Measurements from ENCODE around the gene COBLL1.

DNA sequence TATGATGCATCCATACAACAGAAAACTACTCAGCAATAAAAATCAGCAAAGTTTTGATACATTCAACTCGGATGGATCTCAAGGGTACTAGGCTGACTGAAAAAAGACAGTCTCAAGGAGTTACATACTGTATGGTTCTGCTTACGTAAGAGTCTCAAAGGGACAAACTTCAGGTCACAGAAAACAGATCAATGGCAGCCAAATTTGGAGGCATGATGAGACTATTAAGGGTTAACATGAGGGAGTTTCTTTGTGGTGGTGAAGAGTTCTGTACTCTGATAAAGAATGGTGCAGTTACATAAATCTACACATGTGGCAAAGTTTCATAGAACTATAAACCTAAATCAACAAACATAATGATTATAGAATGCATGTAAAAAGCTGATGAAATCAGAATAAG, 81.4 kb downstream of the COBLL1 start:
- no peak for TF ChIP-seq EZH2phosphoT487 (IDR thresholded peaks at IDR 0.05; ENCODE audit: low read depth)
- TF ChIP-seq, protein P1, sequence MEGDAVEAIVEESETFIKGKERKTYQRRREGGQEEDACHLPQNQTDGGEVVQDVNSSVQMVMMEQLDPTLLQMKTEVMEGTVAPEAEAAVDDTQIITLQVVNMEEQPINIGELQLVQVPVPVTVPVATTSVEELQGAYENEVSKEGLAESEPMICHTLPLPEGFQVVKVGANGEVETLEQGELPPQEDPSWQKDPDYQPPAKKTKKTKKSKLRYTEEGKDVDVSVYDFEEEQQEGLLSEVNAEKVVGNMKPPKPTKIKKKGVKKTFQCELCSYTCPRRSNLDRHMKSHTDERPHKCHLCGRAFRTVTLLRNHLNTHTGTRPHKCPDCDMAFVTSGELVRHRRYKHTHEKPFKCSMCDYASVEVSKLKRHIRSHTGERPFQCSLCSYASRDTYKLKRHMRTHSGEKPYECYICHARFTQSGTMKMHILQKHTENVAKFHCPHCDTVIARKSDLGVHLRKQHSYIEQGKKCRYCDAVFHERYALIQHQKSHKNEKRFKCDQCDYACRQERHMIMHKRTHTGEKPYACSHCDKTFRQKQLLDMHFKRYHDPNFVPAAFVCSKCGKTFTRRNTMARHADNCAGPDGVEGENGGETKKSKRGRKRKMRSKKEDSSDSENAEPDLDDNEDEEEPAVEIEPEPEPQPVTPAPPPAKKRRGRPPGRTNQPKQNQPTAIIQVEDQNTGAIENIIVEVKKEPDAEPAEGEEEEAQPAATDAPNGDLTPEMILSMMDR (IDR thresholded peaks at IDR 0.05; ENCODE audit: low read depth, low read length), result no peak
